H9 (cell line): ENCODE data around the gene DNAI1. TPM values are rescaled to one million over a fixed set of nuclear protein-coding genes. Genes with fewer than 3 reads are reported as not detected.
A peak's percentile ranks its signal among the peaks of the same experiment; 100 is the strongest.

Experiments used
- DNase-seq: peaks from one replicate; pipeline ENCODE4 v3.0.0-alpha.2; 2017
- H2AFZ ChIP-seq: one replicate; pipeline ENCODE4 v1.6.1; 2013; ENCODE audit warnings: mild to moderate bottlenecking, low read length, control low read depth, moderate library complexity
- H2AK5ac ChIP-seq: 2 replicates; pipeline ENCODE4 v1.6.1; 2013; ENCODE audit warnings: low read length, control low read depth, mixed read lengths; ENCODE audit not compliant: insufficient read length
- H2BK120ac ChIP-seq: one replicate; pipeline ENCODE4 v1.6.1; 2013; ENCODE audit warnings: low read depth, mild to moderate bottlenecking, low read length, control low read depth, inconsistent platforms; ENCODE audit not compliant: poor library complexity, severe bottlenecking
- H2BK12ac ChIP-seq: 2 replicates; pipeline ENCODE4 v1.6.1; 2013; ENCODE audit warnings: low read length, control low read depth, mixed read lengths, low read depth; ENCODE audit not compliant: insufficient read length
- H2BK15ac ChIP-seq: 2 replicates; pipeline ENCODE4 v1.6.1; 2013; ENCODE audit warnings: low read depth, low read length, control low read depth
- H2BK20ac ChIP-seq: one replicate; pipeline ENCODE4 v1.6.1; 2013; ENCODE audit warnings: low read depth, mild to moderate bottlenecking, low read length, control low read depth, inconsistent platforms; ENCODE audit not compliant: poor library complexity, severe bottlenecking
- H2BK5ac ChIP-seq: 2 replicates; pipeline ENCODE4 v1.6.1; 2013; ENCODE audit warnings: low read length, control low read depth, mixed read lengths; ENCODE audit not compliant: insufficient read length
- H3K14ac ChIP-seq: 2 replicates; pipeline ENCODE4 v1.6.1; 2013; ENCODE audit warnings: low read length, control low read depth; ENCODE audit not compliant: insufficient read depth
- H3K18ac ChIP-seq: 2 replicates; pipeline ENCODE4 v1.6.1; 2013; ENCODE audit warnings: low read depth, mild to moderate bottlenecking, mixed read lengths, low read length, control low read depth; ENCODE audit not compliant: insufficient read length
- H3K23ac ChIP-seq: 2 replicates; pipeline ENCODE4 v1.6.1; 2013; ENCODE audit warnings: low read length, control low read depth, mixed read lengths, low read depth; ENCODE audit not compliant: insufficient read length
- H3K23me2 ChIP-seq: 2 replicates; pipeline ENCODE4 v1.6.1; 2013; ENCODE audit warnings: low read depth, mild to moderate bottlenecking, mixed read lengths, low read length, control low read depth; ENCODE audit not compliant: insufficient read length, poor library complexity, severe bottlenecking
- H3K27ac ChIP-seq: 2 replicates; pipeline ENCODE4 v1.5.1; 2013; ENCODE audit warnings: low read length, control low read depth, mixed read lengths, low read depth; ENCODE audit not compliant: insufficient read length
- H3K27me3 ChIP-seq: 2 replicates; pipeline ENCODE4 v1.6.1; 2013; ENCODE audit warnings: low read length, control low read depth, inconsistent platforms; ENCODE audit not compliant: insufficient read depth
- H3K4ac ChIP-seq: 2 replicates; pipeline ENCODE4 v1.6.1; 2013; ENCODE audit warnings: low read depth, mild to moderate bottlenecking, control low read depth, inconsistent platforms, low read length, moderate library complexity
- H3K4me1 ChIP-seq: 2 replicates; pipeline ENCODE4 v1.6.1; 2013; ENCODE audit warnings: low read length, control low read depth, inconsistent platforms; ENCODE audit not compliant: insufficient read depth
- H3K4me2 ChIP-seq: 2 replicates; pipeline ENCODE4 v1.6.1; 2013; ENCODE audit warnings: low read length, control low read depth, mixed read lengths; ENCODE audit not compliant: insufficient read length, insufficient read depth
- H3K56ac ChIP-seq: 2 replicates; pipeline ENCODE4 v1.6.1; 2013; ENCODE audit warnings: low read depth, mild to moderate bottlenecking, mixed read lengths, low read length, control low read depth; ENCODE audit not compliant: insufficient read length
- H3K79me1 ChIP-seq: 2 replicates; pipeline ENCODE4 v1.6.1; 2013; ENCODE audit warnings: low read depth, mild to moderate bottlenecking, moderate library complexity, low read length, control low read depth, inconsistent platforms; ENCODE audit not compliant: insufficient read depth, poor library complexity, severe bottlenecking
- H3K79me2 ChIP-seq: 2 replicates; pipeline ENCODE4 v1.6.1; 2013; ENCODE audit warnings: low read length, control low read depth, inconsistent platforms; ENCODE audit not compliant: insufficient read depth
- H3K9ac ChIP-seq: 2 replicates; pipeline ENCODE4 v1.6.1; 2013; ENCODE audit warnings: low read length, control low read depth, mixed read lengths; ENCODE audit not compliant: insufficient read length; ENCODE audit errors: extremely low read depth
- H3K9me3 ChIP-seq: one replicate; pipeline ENCODE4 v1.6.1; 2013; ENCODE audit warnings: low read depth, low read length, inconsistent platforms; ENCODE audit not compliant: control insufficient read depth
- H3T11ph ChIP-seq: one replicate; pipeline ENCODE4 v1.6.1; 2013; ENCODE audit warnings: mild to moderate bottlenecking, low read length, control low read depth, inconsistent platforms
- H4K20me1 ChIP-seq: one replicate; pipeline ENCODE4 v1.6.1; 2013; ENCODE audit not compliant: control insufficient read depth, insufficient read length, insufficient read depth
- H4K5ac ChIP-seq: 2 replicates; pipeline ENCODE4 v1.6.1; 2013; ENCODE audit warnings: low read depth, mild to moderate bottlenecking, mixed read lengths, low read length, control low read depth; ENCODE audit not compliant: insufficient read length
- H4K8ac ChIP-seq: replicated peaks from 2 replicates; pipeline ENCODE4 v1.6.1; 2013; ENCODE audit warnings: low read length, control low read depth, mixed read lengths, low read depth; ENCODE audit not compliant: insufficient read length
- H4K91ac ChIP-seq: 2 replicates; pipeline ENCODE4 v1.6.1; 2013; ENCODE audit warnings: low read depth, mild to moderate bottlenecking, moderate library complexity, mixed read lengths, low read length, control low read depth; ENCODE audit not compliant: insufficient read length
- H3K27ac Mint-ChIP-seq, 3 experiments: 2 replicates in 2 of 3; 3 replicates in 1 of 3; pipeline ENCODE4 v1.8.0; 2020 to 2021; ENCODE audit warnings: mixed read lengths in 3 of 3, mild to moderate bottlenecking in 1 of 3, moderate library complexity in 1 of 3
- H3K27me3 Mint-ChIP-seq: 2 replicates; pipeline ENCODE4 v1.8.0; 2021; ENCODE audit warnings: low read depth, mild to moderate bottlenecking, moderate library complexity, mixed read lengths
- H3K36me3 Mint-ChIP-seq, 3 experiments: 2 replicates in 2 of 3; 3 replicates in 1 of 3; pipeline ENCODE4 v1.8.0; 2020 to 2021; ENCODE audit warnings: low read depth in 3 of 3, mixed read lengths in 3 of 3; ENCODE audit not compliant: insufficient read depth in 1 of 3
- H3K4me1 Mint-ChIP-seq, 2 experiments: 2 replicates each; pipeline ENCODE4 v1.8.0; 2020; ENCODE audit warnings: mixed read lengths in 2 of 2
- H3K4me3 Mint-ChIP-seq, 2 experiments: 2 replicates in 1 of 2; 3 replicates in 1 of 2; pipeline ENCODE4 v1.8.0; 2020 to 2021; ENCODE audit warnings: mild to moderate bottlenecking in 2 of 2, mixed read lengths in 2 of 2, moderate library complexity in 1 of 2
- H3K9me3 Mint-ChIP-seq, 2 experiments: 2 replicates in 1 of 2; 3 replicates in 1 of 2; pipeline ENCODE4 v1.8.0; 2020; ENCODE audit warnings: mild to moderate bottlenecking in 2 of 2, mixed read lengths in 2 of 2, moderate library complexity in 1 of 2
- WGBS: extraction: QIAGEN DNeasy Blood & Tissue Kit; methylation state at CpG from one replicate; pipeline ENCODE4 v1.1.7; 2013; ENCODE audit warnings: missing lambda C conversion rate, low lambda C conversion rate, mixed read lengths; ENCODE audit not compliant: insufficient read length; ENCODE audit errors: extremely low coverage; 5-methylcytosine and 5-hydroxymethylcytosine counted together
- total RNA-seq: library from RNA; stranded (reverse); gene quantifications from 2 replicates; pipeline ENCODE4 v1.2.1, GENCODE V29; 2021
- TF ChIP-seq, protein P1 (sequence below): fragments of 200-600 bp; sonication (generic); conservative IDR thresholded peaks from 3 replicates; pipeline ENCODE4 v1.8.0; 2021; ENCODE audit warnings: antibody characterized with exemption, mild to moderate bottlenecking

DNAI1 gene
- total RNA-seq, 1 experiment from 2014 or later, result 0.22 TPM

DNA sequence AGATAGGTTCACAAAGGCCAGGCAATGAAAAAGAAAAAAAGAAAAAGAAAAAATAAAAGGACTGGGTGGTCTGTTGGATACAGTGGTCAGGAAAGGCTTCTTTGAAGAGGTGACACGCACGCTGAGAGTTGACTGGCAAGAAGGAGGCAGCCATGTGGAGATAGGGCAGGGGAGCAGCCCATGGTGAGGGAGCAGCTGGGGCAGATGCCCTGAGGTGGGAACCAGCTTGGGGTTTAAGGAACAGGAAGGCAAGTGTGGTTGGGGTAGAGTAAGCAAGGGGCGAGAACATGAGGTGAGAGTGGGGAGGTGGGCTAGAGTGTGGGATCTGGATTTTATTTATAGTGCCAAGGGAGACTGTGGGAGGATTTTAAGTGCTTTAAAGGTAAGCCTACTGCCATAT, 57.4 kb downstream of the DNAI1 start:
- peaks cover 19% of the 10 kb centered on the region; the same call in 1 of the 2 replicates for H3K4me1 ChIP-seq
- no peak overlapping the region for H3K18ac ChIP-seq
- H3K14ac ChIP-seq, result no peak overlapping the region
- Mint-ChIP-seq H3K4me3 (no peak overlapping the region), H3K27me3 (peaks cover 10% of the 10 kb centered on the region), H3K4me1 (peaks cover 28 to 31% of the 10 kb centered on the region in 2 experiments), H3K36me3 (no peaks in the 10 kb centered on the region), H3K9me3 (no peaks in the 10 kb centered on the region), H3K27ac (peak overlapping the region in 1 of 3 experiments; percentile 54; a peak in 3 of 7 replicates)
- H3K27ac ChIP-seq, result no peak overlapping the region
- H3K27me3 ChIP-seq, result no peaks in the 10 kb centered on the region
- no peak overlapping the region for H2BK12ac ChIP-seq
- H2BK5ac ChIP-seq, result no peak overlapping the region
- H3K23ac ChIP-seq, result no peak overlapping the region
- no peak overlapping the region for H2AK5ac ChIP-seq
- no peak overlapping the region for H3K4ac ChIP-seq
- H3K9me3 ChIP-seq, result no peaks in the 10 kb centered on the region
- TF ChIP-seq, protein P1, sequence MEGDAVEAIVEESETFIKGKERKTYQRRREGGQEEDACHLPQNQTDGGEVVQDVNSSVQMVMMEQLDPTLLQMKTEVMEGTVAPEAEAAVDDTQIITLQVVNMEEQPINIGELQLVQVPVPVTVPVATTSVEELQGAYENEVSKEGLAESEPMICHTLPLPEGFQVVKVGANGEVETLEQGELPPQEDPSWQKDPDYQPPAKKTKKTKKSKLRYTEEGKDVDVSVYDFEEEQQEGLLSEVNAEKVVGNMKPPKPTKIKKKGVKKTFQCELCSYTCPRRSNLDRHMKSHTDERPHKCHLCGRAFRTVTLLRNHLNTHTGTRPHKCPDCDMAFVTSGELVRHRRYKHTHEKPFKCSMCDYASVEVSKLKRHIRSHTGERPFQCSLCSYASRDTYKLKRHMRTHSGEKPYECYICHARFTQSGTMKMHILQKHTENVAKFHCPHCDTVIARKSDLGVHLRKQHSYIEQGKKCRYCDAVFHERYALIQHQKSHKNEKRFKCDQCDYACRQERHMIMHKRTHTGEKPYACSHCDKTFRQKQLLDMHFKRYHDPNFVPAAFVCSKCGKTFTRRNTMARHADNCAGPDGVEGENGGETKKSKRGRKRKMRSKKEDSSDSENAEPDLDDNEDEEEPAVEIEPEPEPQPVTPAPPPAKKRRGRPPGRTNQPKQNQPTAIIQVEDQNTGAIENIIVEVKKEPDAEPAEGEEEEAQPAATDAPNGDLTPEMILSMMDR, result no peak
- H3K79me1 ChIP-seq, result no peaks in the 10 kb centered on the region
- H2BK120ac ChIP-seq, result no peak overlapping the region
- no peaks in the 10 kb centered on the region for H3K79me2 ChIP-seq
- no peak overlapping the region for H2AFZ ChIP-seq
- no peak overlapping the region for H2BK20ac ChIP-seq
- H2BK15ac ChIP-seq, result no peak overlapping the region
- H4K8ac ChIP-seq, result no peak overlapping the region
- DNase-seq, result no peak
- no peak overlapping the region for H4K5ac ChIP-seq
- no peak overlapping the region for H3K56ac ChIP-seq
- no CpG with 5 or more reads among the region's 3 CpGs for WGBS
- H3T11ph ChIP-seq, result no peak overlapping the region
- no peak overlapping the region for H3K4me2 ChIP-seq
- no peaks in the 10 kb centered on the region for H3K23me2 ChIP-seq
- no peak overlapping the region for H3K9ac ChIP-seq
- no peak overlapping the region for H4K91ac ChIP-seq
- H4K20me1 ChIP-seq, result peaks cover 4% of the 10 kb centered on the region
